ENCODE results near the gene HELZ2. TPM values are rescaled to one million over a fixed set of nuclear protein-coding genes. Genes with fewer than 3 reads are reported as not detected.

Gene HELZ2
- total and polyA plus RNA-seq, 10 of the 15 experiments (the other 5 are each of a cell fraction or from before 2014, with no cell fraction given), result 0.05 to 33.3 (median 6.2) TPM

DNA sequence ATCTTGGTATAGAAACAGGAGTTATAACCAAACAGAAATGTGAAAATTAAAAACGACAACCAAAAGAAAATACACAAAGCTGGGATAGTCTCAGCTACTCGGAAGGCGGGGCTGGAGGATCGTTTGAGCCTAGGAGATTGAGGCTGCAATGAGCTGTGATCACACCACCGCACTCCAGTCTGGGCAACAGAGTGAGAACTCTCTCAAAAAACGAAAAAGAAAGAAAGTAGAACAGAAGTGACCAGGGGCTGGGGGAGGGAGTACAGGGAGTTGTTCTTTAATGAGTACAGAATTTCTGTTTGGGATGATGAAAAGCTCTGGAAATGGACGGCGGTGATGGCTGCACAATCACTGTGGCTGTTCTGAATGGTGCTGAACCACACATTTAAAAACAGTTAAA lies 47.0 kb upstream of the HELZ2 start:
- H3K9me3 ChIP-seq (replicated peaks; ENCODE audit: control insufficient read depth, insufficient read depth, low read length), result no peaks in the 10 kb centered on the region
- no peak overlapping the region for H2AFZ ChIP-seq (ENCODE audit: control insufficient read depth, low read depth, low read length)
- no peak overlapping the region for H3K9ac ChIP-seq (ENCODE audit: control insufficient read depth, insufficient read depth, low read length)
- intact Hi-C loops (cut with micrococcal nuclease; ENCODE audit: unreplicated experiment) (no loop called here), in situ Hi-C loops (cut with MboI) (no loop called here)
- H3K27ac ChIP-seq (ENCODE audit: control insufficient read depth, insufficient read depth), result no peak overlapping the region
- H3K4me2 ChIP-seq (ENCODE audit: control insufficient read depth, insufficient read depth), result no peak overlapping the region
- ChIA-PET POLR2A (interaction anchor here (0.7 kb wide), 1 partner anchor 78 kb away, joined by 5 read pairs; no protein-coding TSS in a partner anchor), CTCF (interaction anchor here (1.0 kb wide), 1 partner anchor 21 kb away, joined by 3 read pairs; no protein-coding TSS in a partner anchor), RAD21 (ENCODE audit: unreplicated experiment) (no interaction called here), SMC1A (ENCODE audit: uncharacterized antibody, unreplicated experiment) (interaction anchor here (0.7 kb wide), 1 partner anchor 9 kb away, joined by 3 read pairs; no protein-coding TSS in a partner anchor)
- H3K36me3 ChIP-seq (ENCODE audit: control insufficient read depth in 2 of 2, insufficient read depth in 2 of 2, low read length in 1 of 2), result peaks cover 12 to 13% of the 10 kb centered on the region in 2 experiments
- H3K79me2 ChIP-seq (ENCODE audit: control insufficient read depth, insufficient read depth, low read length), result peaks cover 37% of the 10 kb centered on the region
- DNase-seq (ENCODE audit: low read depth, low spot score) (no peak), FAIRE-seq (no peak), ATAC-seq (no peak)
- TF ChIP-seq BMI1 (IDR thresholded peaks at IDR 0.05; ENCODE audit: borderline replicate concordance) (no peak), SMAD5 (IDR thresholded peaks at IDR 0.05; ENCODE audit: low read depth) (no peak), BHLHE40 (IDR thresholded peaks at IDR 0.05; ENCODE audit: borderline replicate concordance in 1 of 2, low read depth in 2 of 2, low read length in 1 of 2) (no peak), MTA2 (IDR thresholded peaks at IDR 0.05; ENCODE audit: low read depth) (no peak), GATAD2B (conservative IDR thresholded peaks at IDR 0.05; ENCODE audit: low read depth) (no peak), SREBF2 (IDR thresholded peaks at IDR 0.05; ENCODE audit: low read length) (no peak), ZNF274 (IDR thresholded peaks at IDR 0.05; ENCODE audit: insufficient read depth, insufficient read length) (no peak), SUPT20H (IDR thresholded peaks at IDR 0.05; ENCODE audit: borderline replicate concordance, control insufficient read depth, low read depth, low read length) (no peak), RFX5 (IDR thresholded peaks at IDR 0.05; ENCODE audit: low read depth, low read length) (no peak), ZBTB11 (CRISPR knock-in tag; IDR thresholded peaks at IDR 0.05) (no peak), ZNF384 (IDR thresholded peaks at IDR 0.05; ENCODE audit: borderline replicate concordance, low read depth, low read length) (no peak), MEF2B (IDR thresholded peaks at IDR 0.05; ENCODE audit: partially characterized antibody, poor library complexity, severe bottlenecking) (no peak), NR2C2 (IDR thresholded peaks at IDR 0.05; ENCODE audit: borderline replicate concordance, control insufficient read depth, insufficient read length, low read depth) (no peak), TCF3 (IDR thresholded peaks at IDR 0.05; ENCODE audit: borderline replicate concordance, insufficient read depth, low read depth, low read length) (no peak), NR2C1 (IDR thresholded peaks at IDR 0.05) (no peak), DPF2 (IDR thresholded peaks at IDR 0.05) (no peak), NFXL1 (IDR thresholded peaks at IDR 0.05; ENCODE audit: borderline replicate concordance) (no peak), RCOR1 (conservative IDR thresholded peaks at IDR 0.05; ENCODE audit: low read depth, low read length) (no peak)
- TF ChIP-seq, protein P1, sequence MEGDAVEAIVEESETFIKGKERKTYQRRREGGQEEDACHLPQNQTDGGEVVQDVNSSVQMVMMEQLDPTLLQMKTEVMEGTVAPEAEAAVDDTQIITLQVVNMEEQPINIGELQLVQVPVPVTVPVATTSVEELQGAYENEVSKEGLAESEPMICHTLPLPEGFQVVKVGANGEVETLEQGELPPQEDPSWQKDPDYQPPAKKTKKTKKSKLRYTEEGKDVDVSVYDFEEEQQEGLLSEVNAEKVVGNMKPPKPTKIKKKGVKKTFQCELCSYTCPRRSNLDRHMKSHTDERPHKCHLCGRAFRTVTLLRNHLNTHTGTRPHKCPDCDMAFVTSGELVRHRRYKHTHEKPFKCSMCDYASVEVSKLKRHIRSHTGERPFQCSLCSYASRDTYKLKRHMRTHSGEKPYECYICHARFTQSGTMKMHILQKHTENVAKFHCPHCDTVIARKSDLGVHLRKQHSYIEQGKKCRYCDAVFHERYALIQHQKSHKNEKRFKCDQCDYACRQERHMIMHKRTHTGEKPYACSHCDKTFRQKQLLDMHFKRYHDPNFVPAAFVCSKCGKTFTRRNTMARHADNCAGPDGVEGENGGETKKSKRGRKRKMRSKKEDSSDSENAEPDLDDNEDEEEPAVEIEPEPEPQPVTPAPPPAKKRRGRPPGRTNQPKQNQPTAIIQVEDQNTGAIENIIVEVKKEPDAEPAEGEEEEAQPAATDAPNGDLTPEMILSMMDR (IDR thresholded peaks at IDR 0.05 in 2 of 3, conservative IDR thresholded peaks at IDR 0.05 in 1 of 3; ENCODE audit: control insufficient read depth in 2 of 3, extremely low read depth in 1 of 3, insufficient read depth in 1 of 3, low read depth in 3 of 3, low read length in 3 of 3), result no peak
- no TSS peak for BruUV-seq (replicated peaks)
- H3K4me1 ChIP-seq (ENCODE audit: control insufficient read depth, insufficient read depth, low read length), result peaks cover 7% of the 10 kb centered on the region
- H3K4me3 ChIP-seq, result no peak overlapping the region
- H3K27me3 ChIP-seq (replicated peaks in 1 of 2; ENCODE audit: control insufficient read depth in 2 of 2, insufficient read depth in 2 of 2, low read length in 1 of 2), result no peaks in the 10 kb centered on the region
- H4K20me1 ChIP-seq (ENCODE audit: control insufficient read depth, insufficient read depth), result no peaks in the 10 kb centered on the region
- WGBS (ENCODE audit: insufficient coverage, insufficient replicate concordance, low lambda C conversion rate, missing lambda C conversion rate), result 77% methylated on average over 8 of the region's 8 CpGs

Data from GM12878 (cell line).